C4-2B (cell line): Measurements from ENCODE around the gene PNPLA7.
"Not testable (repeated sequence)": the region's sequence is repeated elsewhere in the genome, so short reads cannot be mapped to it uniquely, and the experiment has no call there.

Experiments used
- H3K27ac ChIP-seq: fragments of 450-650 bp; 2 replicates; pipeline ENCODE4 v1.5.1; 2017
- ZFX ChIP-seq: fragments of 450-650 bp; IDR thresholded peaks from 2 replicates; pipeline ENCODE4 v1.6.1; 2017
- TF ChIP-seq, protein P1 (sequence below): fragments of 450-650 bp; conservative IDR thresholded peaks from 2 replicates; pipeline ENCODE4 v1.5.1; 2017; ENCODE audit warnings: mild to moderate bottlenecking

The PNPLA7 gene

GRCh38 chr9:137534256-137535119 lies 15.7 kb downstream of the PNPLA7 start:
- H3K27ac ChIP-seq: peak overlapping the region; percentile 28
- TF ChIP-seq, protein P1, sequence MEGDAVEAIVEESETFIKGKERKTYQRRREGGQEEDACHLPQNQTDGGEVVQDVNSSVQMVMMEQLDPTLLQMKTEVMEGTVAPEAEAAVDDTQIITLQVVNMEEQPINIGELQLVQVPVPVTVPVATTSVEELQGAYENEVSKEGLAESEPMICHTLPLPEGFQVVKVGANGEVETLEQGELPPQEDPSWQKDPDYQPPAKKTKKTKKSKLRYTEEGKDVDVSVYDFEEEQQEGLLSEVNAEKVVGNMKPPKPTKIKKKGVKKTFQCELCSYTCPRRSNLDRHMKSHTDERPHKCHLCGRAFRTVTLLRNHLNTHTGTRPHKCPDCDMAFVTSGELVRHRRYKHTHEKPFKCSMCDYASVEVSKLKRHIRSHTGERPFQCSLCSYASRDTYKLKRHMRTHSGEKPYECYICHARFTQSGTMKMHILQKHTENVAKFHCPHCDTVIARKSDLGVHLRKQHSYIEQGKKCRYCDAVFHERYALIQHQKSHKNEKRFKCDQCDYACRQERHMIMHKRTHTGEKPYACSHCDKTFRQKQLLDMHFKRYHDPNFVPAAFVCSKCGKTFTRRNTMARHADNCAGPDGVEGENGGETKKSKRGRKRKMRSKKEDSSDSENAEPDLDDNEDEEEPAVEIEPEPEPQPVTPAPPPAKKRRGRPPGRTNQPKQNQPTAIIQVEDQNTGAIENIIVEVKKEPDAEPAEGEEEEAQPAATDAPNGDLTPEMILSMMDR: peak; percentile 94
- no peak for TF ChIP-seq ZFX

- H3K27ac ChIP-seq: not testable (repeated sequence)
Observed at GRCh38 chr9:137532891-137533468, 17.2 kb downstream of the PNPLA7 start.

GRCh38 chr9:137531099-137531765 lies 19.0 kb downstream of the PNPLA7 start:
- TF ChIP-seq, protein P1: no peak
- no peak for TF ChIP-seq ZFX
- H3K27ac ChIP-seq: no peak overlapping the region

- no peak overlapping the region for H3K27ac ChIP-seq
- no peak for TF ChIP-seq ZFX
- TF ChIP-seq, protein P1: no peak
Observed at GRCh38 chr9:137530331-137530730, 19.9 kb downstream of the PNPLA7 start.

GRCh38 chr9:137524981-137525317 lies 25.3 kb downstream of the PNPLA7 start:
- no peak overlapping the region for H3K27ac ChIP-seq
- no peak for TF ChIP-seq ZFX
- TF ChIP-seq, protein P1: no peak

DNA sequence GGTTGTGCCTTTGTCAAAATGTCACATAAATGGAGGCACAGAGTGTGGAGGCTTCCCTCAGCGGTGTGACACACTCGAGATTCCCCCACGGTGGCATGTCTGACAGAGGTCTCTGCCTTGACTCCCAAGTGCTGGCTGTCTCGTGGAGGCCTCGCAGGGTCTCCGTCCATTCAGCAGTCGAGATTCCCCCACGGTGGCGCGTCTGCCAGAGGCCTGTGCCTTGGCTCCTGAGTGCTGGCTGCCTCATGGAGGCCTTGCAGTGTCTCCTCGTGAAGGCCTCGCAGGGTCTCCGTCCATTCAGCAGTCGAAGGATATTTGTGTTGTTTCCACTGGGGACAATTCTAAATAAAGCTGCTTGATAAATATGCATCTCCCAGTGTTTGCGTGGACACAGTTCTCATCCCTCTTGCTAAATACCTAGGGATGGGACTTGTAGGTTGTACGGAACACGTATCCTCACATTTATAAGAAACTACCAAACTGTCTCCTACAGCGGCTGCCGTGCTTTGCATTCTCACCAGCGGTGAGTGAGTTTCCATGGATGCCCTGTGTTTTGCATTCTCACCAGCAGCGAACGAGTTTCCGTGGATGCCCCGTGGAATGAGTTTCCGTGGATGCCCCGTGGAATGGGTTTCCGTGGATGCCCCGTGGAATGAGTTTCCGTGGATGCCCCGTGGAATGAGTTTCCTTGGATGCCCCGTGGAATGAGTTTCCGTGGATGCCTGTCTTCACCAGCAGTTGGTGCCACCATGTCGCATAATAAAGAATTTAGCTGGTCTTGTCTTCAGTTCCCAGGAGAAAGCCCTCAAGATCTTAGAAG lies 25.8 kb downstream of the PNPLA7 start:
- TF ChIP-seq ZFX: no peak
- TF ChIP-seq, protein P1: no peak
- H3K27ac ChIP-seq: no peak overlapping the region

GRCh38 chr9:137522746-137523455 lies 27.3 kb downstream of the PNPLA7 start:
- TF ChIP-seq ZFX: no peak
- TF ChIP-seq, protein P1: no peak
- H3K27ac ChIP-seq: no peak overlapping the region
